Measurements from ENCODE around the gene CCDC85B. TPM values are rescaled to one million over a fixed set of nuclear protein-coding genes. Genes with fewer than 3 reads are reported as not detected.

The CCDC85B gene
- total RNA-seq, 1 donor from 2014 or later, result 29.3 TPM

- no peaks in the 10 kb centered on the region for H3K36me3 Mint-ChIP-seq (ENCODE audit: low read depth)
- H3K4me1 Mint-ChIP-seq, result peaks cover 33% of the 10 kb centered on the region
- H3K9me3 Mint-ChIP-seq, result no peaks in the 10 kb centered on the region
- peaks cover 41% of the 10 kb centered on the region for H3K27me3 Mint-ChIP-seq (ENCODE audit: low read depth)
- H3K27ac Mint-ChIP-seq (ENCODE audit: unreplicated experiment), result peak overlapping the region; percentile 20
- H3K4me3 Mint-ChIP-seq, result peak overlapping the region; percentile 49
- no peak for TF ChIP-seq CTCF (conservative IDR thresholded peaks at IDR 0.05)
- no peak for DNase-seq (ENCODE audit: low read depth, low spot score)
These were observed 13.2 kb downstream of the CCDC85B start for GRCh38 chr11:65903715-65904114.

- TF ChIP-seq CTCF (conservative IDR thresholded peaks at IDR 0.05), result no peak
- Mint-ChIP-seq H3K36me3 (ENCODE audit: low read depth) (no peaks in the 10 kb centered on the region), H3K4me3 (no peak overlapping the region), H3K27me3 (ENCODE audit: low read depth) (peaks cover 26% of the 10 kb centered on the region), H3K4me1 (peaks cover 31% of the 10 kb centered on the region), H3K9me3 (no peaks in the 10 kb centered on the region), H3K27ac (ENCODE audit: unreplicated experiment) (no peak overlapping the region)
- DNase-seq (ENCODE audit: low read depth, low spot score), result no peak
These were observed 16.1 kb downstream of the CCDC85B start for GRCh38 chr11:65906602-65907001.

- TF ChIP-seq CTCF (conservative IDR thresholded peaks at IDR 0.05), result no peak
- peaks cover 16% of the 10 kb centered on the region for H3K27me3 Mint-ChIP-seq (ENCODE audit: low read depth)
- H3K4me3 Mint-ChIP-seq, result no peak overlapping the region
- H3K4me1 Mint-ChIP-seq, result peaks cover 24% of the 10 kb centered on the region
- H3K27ac Mint-ChIP-seq (ENCODE audit: unreplicated experiment), result no peak overlapping the region
- DNase-seq (ENCODE audit: low read depth, low spot score), result no peak
- no peaks in the 10 kb centered on the region for H3K36me3 Mint-ChIP-seq (ENCODE audit: low read depth)
- no peaks in the 10 kb centered on the region for H3K9me3 Mint-ChIP-seq
These were observed 17.4 kb downstream of the CCDC85B start for GRCh38 chr11:65907878-65908277.

- peak; percentile 36 for DNase-seq (ENCODE audit: low read depth, low spot score)
- H3K27me3 Mint-ChIP-seq (ENCODE audit: low read depth), result peaks cover 6% of the 10 kb centered on the region
- H3K27ac Mint-ChIP-seq (ENCODE audit: unreplicated experiment), result peak overlapping the region; percentile 87
- peak; percentile 25 for TF ChIP-seq CTCF (conservative IDR thresholded peaks at IDR 0.05)
- H3K4me1 Mint-ChIP-seq, result peaks cover 28% of the 10 kb centered on the region
- H3K4me3 Mint-ChIP-seq, result peak overlapping the region; percentile 44
- H3K9me3 Mint-ChIP-seq, result no peaks in the 10 kb centered on the region
- no peaks in the 10 kb centered on the region for H3K36me3 Mint-ChIP-seq (ENCODE audit: low read depth)
These were observed 21.5 kb downstream of the CCDC85B start for GRCh38 chr11:65911682-65912568.

- H3K9me3 Mint-ChIP-seq, result no peaks in the 10 kb centered on the region
- no peak overlapping the region for H3K27ac Mint-ChIP-seq (ENCODE audit: unreplicated experiment)
- H3K27me3 Mint-ChIP-seq (ENCODE audit: low read depth), result peaks cover 6% of the 10 kb centered on the region
- no peak for DNase-seq (ENCODE audit: low read depth, low spot score)
- H3K4me1 Mint-ChIP-seq, result peaks cover 32% of the 10 kb centered on the region
- no peak for TF ChIP-seq CTCF (conservative IDR thresholded peaks at IDR 0.05)
- H3K36me3 Mint-ChIP-seq (ENCODE audit: low read depth), result no peaks in the 10 kb centered on the region
- H3K4me3 Mint-ChIP-seq, result no peak overlapping the region
These were observed 22.4 kb downstream of the CCDC85B start for GRCh38 chr11:65912845-65913244.

Measured in neural crest cell (in vitro differentiated cells).